ENCODE data around the gene PGAP2. TPM values are rescaled to one million over a fixed set of nuclear protein-coding genes. Genes with fewer than 3 reads are reported as not detected.

The PGAP2 gene
- total RNA-seq, 1 experiment from 2014 or later = 30.5 TPM

GRCh38 chr11:3867209-3868091 is 59.1 kb downstream of the PGAP2 start:
- H3K27ac ChIP-seq (ENCODE audit: low read depth, low read length) = no peak overlapping the region
- H3K4me1 ChIP-seq (ENCODE audit: control insufficient read depth in 1 of 2, insufficient read depth in 2 of 2, low read length in 2 of 2) = peaks cover 0 to 7% of the 10 kb centered on the region in 2 experiments; a peak in 2 of 4 replicates
- no peaks in the 10 kb centered on the region for H3K9me2 ChIP-seq (ENCODE audit: insufficient read depth)
- no peaks in the 10 kb centered on the region for H3K36me3 ChIP-seq (ENCODE audit: control insufficient read depth in 1 of 2, insufficient read depth in 2 of 2, low read length in 2 of 2)
- H3K4me2 ChIP-seq (ENCODE audit: low read length) = no peak overlapping the region
- intact Hi-C loops (cut with micrococcal nuclease) = no loop called here
- no peaks in the 10 kb centered on the region for H3K27me3 ChIP-seq (ENCODE audit: insufficient read depth, low read length)
- H3K9me3 ChIP-seq (ENCODE audit: control insufficient read depth in 1 of 2, insufficient read depth in 1 of 2, low read depth in 1 of 2, low read length in 2 of 2) = no peaks in the 10 kb centered on the region
- POLR2A ChIA-PET = interaction anchor here (1.1 kb wide), 1 partner anchor 7 kb away, joined by 3 read pairs; no protein-coding TSS in a partner anchor
- no peak for ATAC-seq
- H3K79me2 ChIP-seq (ENCODE audit: insufficient read depth, low read length) = no peaks in the 10 kb centered on the region
- H3K9ac ChIP-seq (ENCODE audit: low read length) = no peak overlapping the region
- no peak for DNase-seq (ENCODE audit: low read depth, low spot score)
- H2AFZ ChIP-seq (ENCODE audit: low read depth, low read length, poor library complexity, severe bottlenecking) = no peak overlapping the region
- H4K20me1 ChIP-seq (ENCODE audit: insufficient read depth) = no peaks in the 10 kb centered on the region
- BruUV-seq (replicated peaks) = no TSS peak
- H3K4me3 ChIP-seq (replicated peaks in 1 of 2; ENCODE audit: low read depth in 1 of 2, low read length in 2 of 2) = no peak overlapping the region
- CTCF ChIA-PET = interaction anchor here (1.7 kb wide), 1 partner anchor 12 kb away, joined by 7 read pairs; the partner anchor contains the start of gene STIM1
- RAD21 ChIA-PET (ENCODE audit: low non-redundant PET in 1 of 2, low total read pairs in 2 of 2, uncharacterized antibody in 2 of 2, unreplicated experiment in 2 of 2) = interaction anchor here in 1 of 2 experiments (0.7 kb wide), 1 partner anchor 29 kb away, joined by 5 read pairs; no protein-coding TSS in a partner anchor
- TF ChIP-seq ZNF274 (IDR thresholded peaks at IDR 0.05; ENCODE audit: low read depth, low read length) = no peak
- TF ChIP-seq FOSL1 (IDR thresholded peaks at IDR 0.05; ENCODE audit: low read depth) = no peak
- no peak for TF ChIP-seq CEBPB (IDR thresholded peaks at IDR 0.05; ENCODE audit: low read depth)
- no peak for TF ChIP-seq ELF1 (IDR thresholded peaks at IDR 0.05; ENCODE audit: borderline replicate concordance, low read depth)
- no peak for TF ChIP-seq POLR2AphosphoS5 (IDR thresholded peaks at IDR 0.05; ENCODE audit: low read depth, low read length)
- TF ChIP-seq ATF3 (IDR thresholded peaks at IDR 0.05) = no peak
- TF ChIP-seq POLR2A (IDR thresholded peaks at IDR 0.05; ENCODE audit: borderline replicate concordance, extremely low read depth, insufficient read depth, insufficient read length) = no peak
- TF ChIP-seq SP1 (IDR thresholded peaks at IDR 0.05; ENCODE audit: low read depth) = no peak
- no peak for TF ChIP-seq YY1 (IDR thresholded peaks at IDR 0.05; ENCODE audit: extremely low read depth, insufficient replicate concordance, low read depth, low read length)
- TF ChIP-seq SRF (IDR thresholded peaks at IDR 0.05; ENCODE audit: low read depth) = no peak
- TF ChIP-seq RAD21 (IDR thresholded peaks at IDR 0.05; ENCODE audit: low read depth) = no peak
- no peak for TF ChIP-seq TCF7L2 (IDR thresholded peaks at IDR 0.05; ENCODE audit: borderline replicate concordance, extremely low read depth, insufficient read depth, insufficient read length)
- no peak for TF ChIP-seq CBX3 (IDR thresholded peaks at IDR 0.05; ENCODE audit: low read depth)
- no peak for TF ChIP-seq ZFX (IDR thresholded peaks at IDR 0.05)
- no peak for TF ChIP-seq REST (IDR thresholded peaks at IDR 0.05; ENCODE audit: low read depth)
- TF ChIP-seq EZH2 (IDR thresholded peaks at IDR 0.05) = no peak
- no peak for TF ChIP-seq EGR1 (IDR thresholded peaks at IDR 0.05; ENCODE audit: low read depth)
- no peak for TF ChIP-seq CTCF (IDR thresholded peaks at IDR 0.05 in 2 of 3, conservative IDR thresholded peaks at IDR 0.05 in 1 of 3; ENCODE audit: borderline replicate concordance in 1 of 3, insufficient read depth in 1 of 3, low read depth in 2 of 3, low read length in 2 of 3)
- no peak for TF ChIP-seq JUND (IDR thresholded peaks at IDR 0.05)

Data from HCT116 (cell line).